ENCODE results near the gene CENPM.

CENPM gene

GRCh38 chr22:41974691-41975290 is 27.8 kb upstream of the CENPM start:
- TF ChIP-seq, protein P1, sequence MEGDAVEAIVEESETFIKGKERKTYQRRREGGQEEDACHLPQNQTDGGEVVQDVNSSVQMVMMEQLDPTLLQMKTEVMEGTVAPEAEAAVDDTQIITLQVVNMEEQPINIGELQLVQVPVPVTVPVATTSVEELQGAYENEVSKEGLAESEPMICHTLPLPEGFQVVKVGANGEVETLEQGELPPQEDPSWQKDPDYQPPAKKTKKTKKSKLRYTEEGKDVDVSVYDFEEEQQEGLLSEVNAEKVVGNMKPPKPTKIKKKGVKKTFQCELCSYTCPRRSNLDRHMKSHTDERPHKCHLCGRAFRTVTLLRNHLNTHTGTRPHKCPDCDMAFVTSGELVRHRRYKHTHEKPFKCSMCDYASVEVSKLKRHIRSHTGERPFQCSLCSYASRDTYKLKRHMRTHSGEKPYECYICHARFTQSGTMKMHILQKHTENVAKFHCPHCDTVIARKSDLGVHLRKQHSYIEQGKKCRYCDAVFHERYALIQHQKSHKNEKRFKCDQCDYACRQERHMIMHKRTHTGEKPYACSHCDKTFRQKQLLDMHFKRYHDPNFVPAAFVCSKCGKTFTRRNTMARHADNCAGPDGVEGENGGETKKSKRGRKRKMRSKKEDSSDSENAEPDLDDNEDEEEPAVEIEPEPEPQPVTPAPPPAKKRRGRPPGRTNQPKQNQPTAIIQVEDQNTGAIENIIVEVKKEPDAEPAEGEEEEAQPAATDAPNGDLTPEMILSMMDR (IDR thresholded peaks at IDR 0.05; ENCODE audit: extremely low read depth, missing control alignments), result no peak
- no peak for DNase-seq (ENCODE audit: low spot score)

GRCh38 chr22:41971431-41971830 is 24.5 kb upstream of the CENPM start:
- DNase-seq (ENCODE audit: low spot score), result no peak
- TF ChIP-seq, protein P1 (IDR thresholded peaks at IDR 0.05; ENCODE audit: extremely low read depth, missing control alignments), result no peak

GRCh38 chr22:41970601-41971000 is 23.6 kb upstream of the CENPM start:
- TF ChIP-seq, protein P1 (IDR thresholded peaks at IDR 0.05; ENCODE audit: extremely low read depth, missing control alignments), result no peak
- DNase-seq (ENCODE audit: low spot score), result no peak

- DNase-seq (ENCODE audit: low spot score), result no peak
These were observed 22.2 kb upstream of the CENPM start, which contains the start of gene SEPTIN3 for GRCh38 chr22:41969110-41969646. TSS of gene SEPTIN3 (plus strand) at chr22:41969443. CDS start at chr22:41971493, 2,050 bp downstream.

DNA sequence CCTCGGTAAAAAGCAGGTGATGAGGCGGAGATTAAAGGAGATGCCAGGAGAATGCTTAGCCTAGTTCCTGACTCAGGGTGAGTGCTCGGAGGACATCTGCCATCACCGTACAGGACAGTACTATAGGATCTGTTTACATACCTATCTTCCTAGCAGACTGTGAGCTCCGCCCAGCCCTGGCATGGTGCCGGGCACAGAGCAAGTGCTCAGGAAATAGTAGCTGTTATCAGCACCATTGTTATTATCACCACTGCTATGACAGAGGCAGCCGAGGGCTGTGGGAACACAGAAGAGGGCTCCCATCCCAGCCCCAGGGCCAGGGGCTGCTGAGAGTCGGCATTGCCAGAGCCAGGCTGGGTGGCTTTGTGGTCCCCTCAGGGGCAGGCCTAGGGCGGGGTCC is 21.6 kb upstream of the CENPM start:
- DNase-seq (ENCODE audit: low spot score), result no peak
- TF ChIP-seq, protein P1 (IDR thresholded peaks at IDR 0.05; ENCODE audit: extremely low read depth, missing control alignments), result no peak

More at GRCh38 chr22:41969110-41969646, 22.2 kb upstream of the CENPM start, which contains the start of gene SEPTIN3:
- TF ChIP-seq, protein P1 (IDR thresholded peaks at IDR 0.05; ENCODE audit: extremely low read depth, missing control alignments), result no peak

DNA sequence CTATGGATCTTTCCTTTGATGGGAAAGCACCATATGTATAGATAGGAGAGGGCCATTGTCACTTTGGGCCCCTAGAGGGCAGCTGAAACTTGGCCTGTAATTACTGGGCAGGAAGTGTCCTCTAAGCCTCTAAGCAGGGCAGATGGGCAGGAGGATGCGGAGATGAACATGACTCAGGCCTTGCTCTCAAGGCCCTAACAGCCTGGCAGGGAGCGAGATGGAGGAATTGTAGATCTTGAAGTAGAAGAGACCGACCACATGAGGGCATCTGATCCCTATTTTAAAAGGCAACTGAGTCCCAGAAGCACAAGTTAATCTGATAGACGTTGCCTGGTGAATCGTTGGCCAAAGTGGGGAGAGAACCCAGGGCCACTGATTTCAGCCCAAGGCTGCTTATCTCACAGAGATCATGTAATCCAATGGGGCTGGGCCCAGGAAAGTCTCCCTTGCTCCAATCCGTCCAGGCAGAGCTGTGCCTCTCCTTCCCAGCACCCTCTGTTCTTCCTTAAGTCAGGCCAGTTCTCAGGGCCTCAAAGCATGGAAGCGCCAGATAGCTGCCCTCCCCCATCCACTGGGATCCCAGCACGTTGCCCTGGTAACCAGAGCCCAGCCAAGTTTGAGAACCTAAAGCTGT is 19.8 kb upstream of the CENPM start:
- peak; percentile 71 for DNase-seq (ENCODE audit: low spot score)

DNA sequence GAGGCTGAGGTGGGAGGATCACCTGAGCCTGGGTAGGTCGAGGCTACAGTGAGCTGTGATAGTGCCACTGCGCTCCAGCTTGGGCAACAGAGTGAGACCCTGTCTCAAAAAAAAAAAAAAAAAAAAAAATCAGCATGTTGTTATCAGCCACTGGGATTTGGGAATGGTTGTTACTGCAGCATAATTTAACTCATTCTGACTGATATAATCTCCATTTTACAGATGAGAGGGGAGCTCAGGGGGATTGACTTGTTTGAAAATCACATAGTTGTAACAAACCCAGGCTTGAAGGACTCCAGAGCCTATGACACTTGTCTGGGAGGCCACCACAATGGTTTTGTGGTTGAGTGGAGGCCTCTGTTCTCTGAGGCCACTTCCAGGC is 19.3 kb upstream of the CENPM start:
- DNase-seq (ENCODE audit: low spot score), result no peak
- TF ChIP-seq, protein P1 (IDR thresholded peaks at IDR 0.05; ENCODE audit: extremely low read depth, missing control alignments), result no peak

More for the DNA sequence above, 19.8 kb upstream of the CENPM start:
- TF ChIP-seq, protein P1 (IDR thresholded peaks at IDR 0.05; ENCODE audit: extremely low read depth, missing control alignments), result peak; percentile 20
